ENCODE results near the gene AHCYL1.

DNA sequence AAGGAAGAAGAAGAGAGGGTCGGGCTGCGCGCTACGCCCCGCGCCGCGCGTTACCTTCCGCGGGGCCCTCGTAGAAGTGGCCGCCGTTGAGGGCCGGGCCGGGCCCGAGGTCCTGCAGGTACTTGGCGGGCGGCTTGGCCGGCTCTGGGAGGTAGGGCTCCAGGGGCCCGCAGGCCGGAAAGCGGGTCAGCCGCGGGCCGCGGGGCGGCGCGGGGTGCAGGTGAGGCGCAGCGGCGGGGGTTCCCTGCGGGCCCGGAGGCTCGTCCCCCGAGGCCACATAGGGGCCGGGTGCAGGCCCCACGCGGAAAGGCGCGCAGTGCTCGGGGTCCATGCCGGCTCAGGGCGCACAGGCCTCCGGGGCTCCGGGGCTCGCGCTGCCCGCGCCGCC lies 85.7 kb downstream of the AHCYL1 start:
- TF ChIP-seq, protein P1, sequence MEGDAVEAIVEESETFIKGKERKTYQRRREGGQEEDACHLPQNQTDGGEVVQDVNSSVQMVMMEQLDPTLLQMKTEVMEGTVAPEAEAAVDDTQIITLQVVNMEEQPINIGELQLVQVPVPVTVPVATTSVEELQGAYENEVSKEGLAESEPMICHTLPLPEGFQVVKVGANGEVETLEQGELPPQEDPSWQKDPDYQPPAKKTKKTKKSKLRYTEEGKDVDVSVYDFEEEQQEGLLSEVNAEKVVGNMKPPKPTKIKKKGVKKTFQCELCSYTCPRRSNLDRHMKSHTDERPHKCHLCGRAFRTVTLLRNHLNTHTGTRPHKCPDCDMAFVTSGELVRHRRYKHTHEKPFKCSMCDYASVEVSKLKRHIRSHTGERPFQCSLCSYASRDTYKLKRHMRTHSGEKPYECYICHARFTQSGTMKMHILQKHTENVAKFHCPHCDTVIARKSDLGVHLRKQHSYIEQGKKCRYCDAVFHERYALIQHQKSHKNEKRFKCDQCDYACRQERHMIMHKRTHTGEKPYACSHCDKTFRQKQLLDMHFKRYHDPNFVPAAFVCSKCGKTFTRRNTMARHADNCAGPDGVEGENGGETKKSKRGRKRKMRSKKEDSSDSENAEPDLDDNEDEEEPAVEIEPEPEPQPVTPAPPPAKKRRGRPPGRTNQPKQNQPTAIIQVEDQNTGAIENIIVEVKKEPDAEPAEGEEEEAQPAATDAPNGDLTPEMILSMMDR (IDR thresholded peaks at IDR 0.05): no peak
- TF ChIP-seq POLR2A (IDR thresholded peaks at IDR 0.05): no peak

All from esophagus squamous epithelium (tissue), 4 donors.